ENCODE data around the gene NMT1.

Gene NMT1

DNA sequence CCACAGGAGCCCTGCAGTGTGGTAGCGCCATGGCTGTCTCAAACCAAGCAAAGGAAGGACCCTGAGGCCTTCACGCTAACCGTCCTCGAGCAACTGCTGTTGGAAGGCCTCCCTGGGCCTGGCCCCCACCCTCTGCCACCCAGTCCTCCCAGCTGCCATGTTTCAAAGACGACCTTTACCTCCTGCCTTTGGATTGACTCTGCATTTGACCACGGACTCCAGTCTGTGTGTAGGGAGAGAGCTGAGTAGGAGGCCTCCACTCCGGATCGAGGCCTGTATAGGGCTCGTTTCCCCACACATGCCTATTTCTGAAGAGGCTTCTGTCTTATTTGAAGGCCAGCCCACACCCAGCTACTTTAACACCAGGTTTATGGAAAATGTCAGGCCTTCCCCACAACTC is 46.9 kb downstream of the NMT1 start:
- peaks cover 64% of the 10 kb centered on the region for H3K36me3 ChIP-seq
- no peak for DNase-seq

DNA sequence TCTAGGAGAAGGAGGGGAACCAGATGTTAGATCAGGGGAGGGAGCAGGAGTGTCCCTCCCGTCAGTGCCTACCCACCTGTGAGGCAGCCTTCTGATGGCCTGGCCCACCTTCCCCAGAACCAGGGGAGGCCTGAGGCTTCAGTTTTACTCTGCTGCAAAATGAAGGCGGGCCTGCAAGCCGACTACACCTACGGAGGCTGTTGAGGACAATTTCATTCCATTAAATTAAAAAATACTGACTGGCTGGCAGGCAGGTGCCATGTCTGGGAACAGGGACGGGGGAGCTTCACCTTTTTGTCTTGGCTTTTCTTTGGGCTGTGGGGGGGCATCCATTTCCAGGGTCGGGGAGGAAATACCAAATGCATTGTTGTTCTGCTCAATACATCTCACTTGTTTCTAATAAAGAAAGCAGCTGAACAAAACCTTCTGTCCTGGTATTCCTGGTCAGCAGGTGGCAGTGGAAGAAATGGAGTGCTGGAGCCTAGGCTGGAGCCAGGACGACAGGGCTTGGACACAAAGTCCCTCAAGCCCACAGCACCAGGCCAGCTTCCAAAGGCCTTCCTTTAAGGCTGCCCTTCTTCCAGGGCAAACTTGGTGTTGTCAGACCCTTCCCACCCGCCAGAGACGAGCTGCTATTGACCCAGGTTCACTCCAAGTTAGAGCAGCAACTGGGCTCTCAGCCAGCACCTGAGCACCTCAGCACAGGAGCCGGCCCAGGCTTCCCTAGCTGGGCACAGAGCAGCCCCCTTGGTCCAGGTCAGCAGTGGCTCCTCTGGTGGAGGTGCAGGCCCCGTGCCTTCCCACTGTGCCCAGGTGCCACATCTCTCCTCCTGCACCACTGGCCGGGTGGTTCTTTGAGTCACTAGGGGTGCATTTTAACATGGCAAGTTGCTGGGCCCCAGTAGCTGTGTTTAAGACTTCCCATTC is 47.7 kb downstream of the NMT1 start:
- no peak overlapping the region for H3K27ac ChIP-seq
- TF ChIP-seq, protein P1, sequence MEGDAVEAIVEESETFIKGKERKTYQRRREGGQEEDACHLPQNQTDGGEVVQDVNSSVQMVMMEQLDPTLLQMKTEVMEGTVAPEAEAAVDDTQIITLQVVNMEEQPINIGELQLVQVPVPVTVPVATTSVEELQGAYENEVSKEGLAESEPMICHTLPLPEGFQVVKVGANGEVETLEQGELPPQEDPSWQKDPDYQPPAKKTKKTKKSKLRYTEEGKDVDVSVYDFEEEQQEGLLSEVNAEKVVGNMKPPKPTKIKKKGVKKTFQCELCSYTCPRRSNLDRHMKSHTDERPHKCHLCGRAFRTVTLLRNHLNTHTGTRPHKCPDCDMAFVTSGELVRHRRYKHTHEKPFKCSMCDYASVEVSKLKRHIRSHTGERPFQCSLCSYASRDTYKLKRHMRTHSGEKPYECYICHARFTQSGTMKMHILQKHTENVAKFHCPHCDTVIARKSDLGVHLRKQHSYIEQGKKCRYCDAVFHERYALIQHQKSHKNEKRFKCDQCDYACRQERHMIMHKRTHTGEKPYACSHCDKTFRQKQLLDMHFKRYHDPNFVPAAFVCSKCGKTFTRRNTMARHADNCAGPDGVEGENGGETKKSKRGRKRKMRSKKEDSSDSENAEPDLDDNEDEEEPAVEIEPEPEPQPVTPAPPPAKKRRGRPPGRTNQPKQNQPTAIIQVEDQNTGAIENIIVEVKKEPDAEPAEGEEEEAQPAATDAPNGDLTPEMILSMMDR (IDR thresholded peaks at IDR 0.05; ENCODE audit: low read depth, low read length): 0 out of 2 replicates have a peak, but pooled peaks have one; percentile 27
- no peaks in the 10 kb centered on the region for H3K9me3 ChIP-seq (ENCODE audit: severe bottlenecking)
- H3K4me3 ChIP-seq (ENCODE audit: low read depth, low read length): no peak overlapping the region
- H3K27me3 ChIP-seq (ENCODE audit: insufficient read depth, low read depth, severe bottlenecking): no peaks in the 10 kb centered on the region
- DNase-seq: no peak
- peaks cover 56% of the 10 kb centered on the region for H3K36me3 ChIP-seq

More for the DNA sequence above, 46.9 kb downstream of the NMT1 start:
- Histone ChIP-seq H3K4me3 (ENCODE audit: low read depth, low read length) (no peak overlapping the region), H3K9me3 (ENCODE audit: severe bottlenecking) (no peaks in the 10 kb centered on the region), H3K27ac (no peak overlapping the region), H3K27me3 (ENCODE audit: insufficient read depth, low read depth, severe bottlenecking) (no peaks in the 10 kb centered on the region)
- TF ChIP-seq, protein P1 (IDR thresholded peaks at IDR 0.05; ENCODE audit: low read depth, low read length): no peak

DNA sequence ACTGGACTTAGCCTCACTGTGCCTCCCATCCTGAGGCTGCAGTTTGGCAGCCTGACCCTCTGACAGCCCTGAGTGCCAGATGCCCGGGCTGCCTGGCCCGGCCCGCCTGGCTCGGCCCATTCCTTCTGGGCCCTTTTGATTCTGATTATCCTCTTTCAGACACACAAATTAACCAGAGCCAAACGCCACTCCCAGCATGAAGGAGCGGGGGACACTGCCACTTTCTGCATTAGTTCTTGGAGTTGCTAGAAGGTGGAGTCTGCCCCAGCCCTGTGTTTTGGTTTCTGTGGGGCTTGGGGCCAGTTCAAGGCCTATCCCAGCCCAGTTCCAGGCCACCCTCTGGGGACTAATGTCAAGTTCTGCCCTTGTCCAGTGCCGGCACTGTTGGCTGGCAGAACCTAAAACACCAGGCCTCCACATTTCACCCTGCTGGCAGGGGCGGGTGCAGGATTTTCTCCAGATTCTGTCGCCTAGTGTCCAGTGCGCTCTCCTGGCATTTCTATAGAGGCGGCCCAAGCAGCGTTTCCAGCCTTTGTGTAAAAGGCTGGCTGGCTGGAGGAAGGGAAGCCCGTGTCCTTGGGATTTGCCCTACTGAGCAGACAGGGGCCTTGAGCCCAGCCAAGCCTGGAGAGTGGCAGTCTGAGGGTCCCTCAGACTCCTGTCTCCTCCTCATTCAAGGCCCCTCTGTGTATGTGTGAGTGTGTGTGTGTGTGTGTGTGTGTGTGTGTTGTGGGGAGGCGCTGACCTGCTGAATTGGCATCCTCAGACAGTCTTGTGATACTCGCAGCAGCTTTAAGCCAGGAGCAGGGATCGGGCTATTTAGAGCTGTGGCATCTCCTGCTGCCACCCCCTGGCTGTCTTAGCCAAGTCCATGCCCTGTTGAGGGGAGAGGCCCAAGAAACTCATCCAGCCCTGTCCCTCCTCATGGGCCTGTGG is 49.8 kb downstream of the NMT1 start:
- no peak overlapping the region; the same call in 1 of the 2 replicates for H3K27ac ChIP-seq
- no peak overlapping the region for H3K4me3 ChIP-seq (ENCODE audit: low read depth, low read length)
- no peak for DNase-seq
- peaks cover 37% of the 10 kb centered on the region for H3K36me3 ChIP-seq
- no peaks in the 10 kb centered on the region for H3K9me3 ChIP-seq (ENCODE audit: severe bottlenecking)
- TF ChIP-seq, protein P1 (IDR thresholded peaks at IDR 0.05; ENCODE audit: low read depth, low read length): 0 out of 2 replicates have a peak, but pooled peaks have one; percentile 18
- H3K27me3 ChIP-seq (ENCODE audit: insufficient read depth, low read depth, severe bottlenecking): no peaks in the 10 kb centered on the region

DNA sequence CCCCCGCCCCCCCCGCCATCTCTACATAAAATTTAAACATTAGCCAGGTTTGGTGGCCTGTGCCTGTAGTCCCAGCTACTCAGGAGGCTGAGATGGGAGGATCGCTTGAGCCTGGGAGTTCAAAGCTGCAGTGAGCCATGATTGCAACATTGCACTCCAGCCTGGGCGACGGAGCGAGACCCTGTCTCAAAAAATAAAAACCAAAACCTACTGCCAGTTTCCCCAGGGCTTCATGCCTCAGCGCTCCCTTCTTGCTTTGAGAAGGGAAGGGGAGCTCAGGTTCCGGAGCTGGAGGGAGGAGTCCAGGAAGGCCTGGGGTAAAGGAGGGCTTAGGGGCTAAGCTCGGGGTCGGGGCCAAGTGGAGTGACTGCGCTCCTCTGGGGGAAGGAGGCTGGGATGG is 50.7 kb downstream of the NMT1 start:
- H3K36me3 ChIP-seq: peaks cover 28% of the 10 kb centered on the region
- H3K27me3 ChIP-seq (ENCODE audit: insufficient read depth, low read depth, severe bottlenecking): no peaks in the 10 kb centered on the region
- H3K9me3 ChIP-seq (ENCODE audit: severe bottlenecking): no peaks in the 10 kb centered on the region
- H3K4me3 ChIP-seq (ENCODE audit: low read depth, low read length): no peak overlapping the region
- no peak for DNase-seq
- TF ChIP-seq, protein P1 (IDR thresholded peaks at IDR 0.05; ENCODE audit: low read depth, low read length): no peak
- no peak overlapping the region for H3K27ac ChIP-seq

DNA sequence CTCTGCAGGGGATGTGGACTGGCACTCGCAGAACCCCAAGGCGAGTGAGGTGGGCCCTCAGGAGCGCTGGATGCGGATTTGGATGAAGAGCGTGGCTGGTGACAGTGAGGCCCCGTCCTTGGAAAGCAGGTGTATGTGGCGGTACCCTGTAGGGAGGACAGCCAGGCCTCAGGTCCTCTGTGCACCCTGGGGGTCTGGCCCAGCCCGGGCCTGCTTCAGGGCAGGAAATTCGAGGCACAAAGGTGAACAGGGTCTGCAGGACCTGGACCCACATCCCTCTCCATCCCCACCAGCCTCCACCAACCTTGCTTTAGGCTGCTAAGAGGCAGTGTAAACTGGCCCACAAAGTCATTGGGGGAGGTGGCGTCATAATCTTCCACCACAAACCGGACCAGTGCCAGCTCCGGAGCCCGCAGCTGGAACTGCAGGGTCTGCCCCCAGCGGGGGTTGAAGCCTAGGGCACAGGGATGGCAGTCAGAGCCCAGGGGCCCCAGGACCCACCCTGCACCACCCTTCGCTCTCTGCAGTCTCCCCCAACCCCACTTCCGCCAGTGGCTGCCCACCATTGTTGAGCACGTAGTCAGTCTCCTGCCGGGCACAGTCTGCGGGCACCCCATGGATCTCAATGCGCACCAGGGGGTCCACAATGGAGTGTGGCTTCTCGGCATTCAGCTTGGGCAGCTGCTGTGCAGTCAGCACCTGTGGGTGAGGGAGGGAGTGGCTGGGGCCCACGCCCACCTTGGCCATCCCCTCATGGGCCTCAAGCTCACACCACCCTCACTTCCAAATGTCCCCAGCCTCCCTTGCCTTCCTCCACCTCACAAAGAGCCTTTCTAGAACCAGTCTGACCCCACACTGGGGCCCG is 51.7 kb downstream of the NMT1 start:
- no peak for DNase-seq
- Histone ChIP-seq H3K27ac (no peak overlapping the region), H3K9me3 (ENCODE audit: severe bottlenecking) (no peaks in the 10 kb centered on the region), H3K36me3 (peaks cover 19% of the 10 kb centered on the region), H3K4me3 (ENCODE audit: low read depth, low read length) (no peak overlapping the region), H3K27me3 (ENCODE audit: insufficient read depth, low read depth, severe bottlenecking) (no peaks in the 10 kb centered on the region)
- TF ChIP-seq, protein P1 (IDR thresholded peaks at IDR 0.05; ENCODE audit: low read depth, low read length): no peak

Data from WERI-Rb-1 (cell line).